NCI-H128 (cell line): ENCODE results near the gene SDC4.

Experiments used
- DNase-seq: peaks from one replicate; lab custom pipeline; 2025; ENCODE audit not compliant: unreplicated experiment; lab: John Stamatoyannopoulos, UW

SDC4 gene

GRCh38 chr20:45344168-45344860, 3.9 kb downstream of the SDC4 start:
- DNase-seq, result no peak

GRCh38 chr20:45343532-45344167, 4.6 kb downstream of the SDC4 start:
- no peak for DNase-seq

- no peak for DNase-seq
These were observed 5.2 kb downstream of the SDC4 start for GRCh38 chr20:45342855-45343531.

- no peak for DNase-seq
These were observed 6.0 kb downstream of the SDC4 start for GRCh38 chr20:45341939-45342854.

- no peak for DNase-seq
These were observed 6.7 kb downstream of the SDC4 start for GRCh38 chr20:45341579-45341938.

- no peak for DNase-seq
These were observed 7.3 kb downstream of the SDC4 start for GRCh38 chr20:45340951-45341350.

- no peak for DNase-seq
These were observed 7.9 kb downstream of the SDC4 start for GRCh38 chr20:45340236-45340847.

GRCh38 chr20:45339799-45340198, 8.4 kb downstream of the SDC4 start:
- no peak for DNase-seq

- no peak for DNase-seq
These were observed 9.1 kb downstream of the SDC4 start for GRCh38 chr20:45339084-45339483.

GRCh38 chr20:45338121-45339030, 9.8 kb downstream of the SDC4 start:
- no peak for DNase-seq

- no peak for DNase-seq
These were observed 10.7 kb downstream of the SDC4 start for GRCh38 chr20:45337367-45338120.

- no peak for DNase-seq
These were observed 11.5 kb downstream of the SDC4 start for GRCh38 chr20:45336530-45337366.

- no peak for DNase-seq
These were observed 17.7 kb downstream of the SDC4 start for GRCh38 chr20:45330476-45330875.

- DNase-seq, result no peak
These were observed 18.5 kb downstream of the SDC4 start for GRCh38 chr20:45329497-45330319.

- no peak for DNase-seq
These were observed 19.8 kb downstream of the SDC4 start for GRCh38 chr20:45328451-45328850.

- DNase-seq, result no peak
These were observed 22.9 kb downstream of the SDC4 start for GRCh38 chr20:45325371-45325770.

- DNase-seq, result no peak
These were observed 24.5 kb downstream of the SDC4 start for GRCh38 chr20:45323731-45324130.
